A549 (cell line): ENCODE measurements around the gene LIN7A. TPM values are rescaled to one million over a fixed set of nuclear protein-coding genes. Genes with fewer than 3 reads are reported as not detected.

Experiments used
- ATAC-seq, 2 experiments: fragments of 200-7000 bp in 1 of 2; fragments of >200 bp in 1 of 2; cut with Nextera tagmentation in 1 of 2; cut with Tn5 transposase in 1 of 2; 3 replicates each; pipeline versions ENCODE4 v1.8.0 to v1.9.1; 2018 to 2020; ENCODE audit warnings: mild to moderate bottlenecking in 1 of 2, moderate library complexity in 1 of 2
- CTCF ChIA-PET: fragments of 300-600 bp; sonication (Branson Sonifier 250); formaldehyde crosslinking; extraction: SDS; loops from one replicate; lab custom pipeline; 2021; ENCODE audit warnings: antibody characterized with exemption, inconsistent platforms; lab: Yijun Ruan, JAX
- POLR2A ChIA-PET: fragments of 350-600 bp; formaldehyde crosslinking; extraction: SDS; loops from one replicate; lab custom pipeline; 2021; ENCODE audit warnings: antibody characterized with exemption, inconsistent platforms; lab: Yijun Ruan, JAX
- DNase-seq, 2 experiments: peaks; one replicate each; pipeline versions ENCODE4 v3.0.0 to v3.0.0-alpha.2; 2011 to 2016; ENCODE audit warnings: low read depth in 1 of 2, low spot score in 1 of 2
- FAIRE-seq: peaks from 2 replicates; lab custom pipeline; 2011; peaks lifted over from hg19 to GRCh38; lab: Jason Lieb, UNC
- H3K27ac ChIP-seq, 2 experiments: fragments of >200 bp; sonication (Bioruptor Twin); formaldehyde crosslinking; 3 replicates each; pipeline ENCODE4 v1.5.1; 2016 to 2017
- H3K4me1 ChIP-seq: fragments of >200 bp; sonication (Bioruptor Twin); formaldehyde crosslinking; 3 replicates; pipeline ENCODE4 v1.6.1; 2016
- H3K4me2 ChIP-seq: fragments of >200 bp; sonication (Bioruptor Twin); formaldehyde crosslinking; 3 replicates; pipeline ENCODE4 v1.6.1; 2016
- H3K4me3 ChIP-seq: fragments of >200 bp; sonication (Bioruptor Twin); formaldehyde crosslinking; 3 replicates; pipeline ENCODE4 v1.5.1; 2016
- H3K9me3 ChIP-seq: fragments of >200 bp; sonication (Bioruptor Twin); formaldehyde crosslinking; 3 replicates; pipeline ENCODE4 v1.6.1; 2016
- CBX2 ChIP-seq: fragments of 200-600 bp; sonication (generic); IDR thresholded peaks from 2 replicates; pipeline ENCODE4 v1.6.1; 2016; ENCODE audit warnings: low read depth, mild to moderate bottlenecking, borderline replicate concordance
- CHD2 ChIP-seq: fragments of 150-350 bp; IDR thresholded peaks from 2 replicates; pipeline ENCODE4 v1.6.1; 2014; ENCODE audit warnings: low read length; ENCODE audit not compliant: partially characterized antibody
- EHMT2 ChIP-seq: fragments of 200-600 bp; sonication (generic); IDR thresholded peaks from 2 replicates; pipeline ENCODE4 v1.6.1; 2016; ENCODE audit warnings: antibody characterized with exemption, low read depth, mild to moderate bottlenecking, moderate library complexity
- ESRRA ChIP-seq: fragments of 150-350 bp; IDR thresholded peaks from 2 replicates; pipeline ENCODE4 v1.6.1; 2014; ENCODE audit warnings: mild to moderate bottlenecking, low read length, borderline replicate concordance
- FOSB ChIP-seq: fragments of 250-450 bp; sonication (Bioruptor Pico); IDR thresholded peaks from 2 replicates; pipeline ENCODE4 v1.5.0; 2020; ENCODE audit warnings: mild to moderate bottlenecking, moderate library complexity
- FOXS1 ChIP-seq: fragments of 250-450 bp; sonication (Bioruptor Pico); IDR thresholded peaks from 2 replicates; pipeline ENCODE4 v1.5.0; 2020; ENCODE audit warnings: mild to moderate bottlenecking, moderate library complexity
- HMGXB4 ChIP-seq: fragments of 250-450 bp; sonication (Bioruptor Pico); IDR thresholded peaks from 2 replicates; pipeline ENCODE4 v1.5.0; 2021; ENCODE audit warnings: mild to moderate bottlenecking, moderate library complexity, borderline replicate concordance
- HOXB13 ChIP-seq: fragments of 250-450 bp; sonication (Bioruptor Pico); IDR thresholded peaks from 2 replicates; pipeline ENCODE4 v1.5.0; 2020; ENCODE audit warnings: low read depth, mild to moderate bottlenecking, moderate library complexity
- JUN ChIP-seq, 2 experiments: fragments of >200 bp; sonication (Bioruptor Twin); formaldehyde crosslinking; IDR thresholded peaks; 2 replicates in 1 of 2; 3 replicates in 1 of 2; pipeline ENCODE4 v1.6.1; 2016 to 2017
- JUNB ChIP-seq: fragments of >200 bp; sonication (Bioruptor Twin); formaldehyde crosslinking; IDR thresholded peaks from 2 replicates; pipeline ENCODE4 v1.6.1; 2016
- KDM1A ChIP-seq: fragments of 200-600 bp; sonication (generic); IDR thresholded peaks from 2 replicates; pipeline ENCODE4 v1.6.1; 2016; ENCODE audit warnings: low read depth, mild to moderate bottlenecking
- MAX ChIP-seq: IDR thresholded peaks from 2 replicates; pipeline ENCODE4 v1.6.1; 2012
- MAZ ChIP-seq: fragments of 150-350 bp; IDR thresholded peaks from 2 replicates; pipeline ENCODE4 v1.6.1; 2014; ENCODE audit warnings: antibody characterized with exemption, low read depth, low read length, borderline replicate concordance
- NFE2L2 ChIP-seq: fragments of 150-350 bp; conservative IDR thresholded peaks from 2 replicates; pipeline ENCODE4 v1.6.1; 2014; ENCODE audit warnings: low read length
- NR3C1 ChIP-seq: fragments of >200 bp; sonication (Bioruptor Twin); formaldehyde crosslinking; IDR thresholded peaks from 3 replicates; pipeline ENCODE4 v1.6.1; 2017
- PBX3 ChIP-seq: IDR thresholded peaks from 2 replicates; pipeline ENCODE4 v1.6.1; 2012
- POLR2A ChIP-seq: IDR thresholded peaks from 2 replicates; pipeline ENCODE4 v1.6.1; 2012; ENCODE audit warnings: mild to moderate bottlenecking, low read length
- RAD21 ChIP-seq, 2 experiments: fragments of >200 bp in 1 of 2; sonication (Bioruptor Twin) in 1 of 2; formaldehyde crosslinking in 1 of 2; IDR thresholded peaks in 1 of 2; conservative IDR thresholded peaks in 1 of 2; 2 replicates in 1 of 2; 3 replicates in 1 of 2; pipeline ENCODE4 v1.6.1; 2012 to 2018; ENCODE audit warnings: inconsistent platforms in 1 of 2
- RARB ChIP-seq: fragments of 250-450 bp; sonication (Bioruptor Pico); IDR thresholded peaks from 2 replicates; pipeline ENCODE4 v1.8.0; 2021; ENCODE audit warnings: mild to moderate bottlenecking, moderate library complexity
- RCOR1 ChIP-seq: fragments of 150-350 bp; IDR thresholded peaks from 2 replicates; pipeline ENCODE4 v1.6.1; 2014; ENCODE audit warnings: antibody characterized with exemption, low read length, low read depth
- REST ChIP-seq: fragments of 200-600 bp; sonication (generic); IDR thresholded peaks from 2 replicates; pipeline ENCODE4 v1.6.1; 2016; ENCODE audit warnings: antibody characterized with exemption, mild to moderate bottlenecking, moderate library complexity
- RFX5 ChIP-seq: fragments of 450-650 bp; IDR thresholded peaks from 2 replicates; pipeline ENCODE4 v1.7.1; 2014; ENCODE audit warnings: antibody characterized with exemption, mild to moderate bottlenecking, moderate library complexity
- RNF2 ChIP-seq: fragments of 200-600 bp; sonication (generic); IDR thresholded peaks from 2 replicates; pipeline ENCODE4 v1.6.1; 2016; ENCODE audit warnings: low read depth, mild to moderate bottlenecking, antibody characterized with exemption, moderate library complexity, borderline replicate concordance
- SMC3 ChIP-seq: fragments of >200 bp; sonication (Bioruptor Twin); formaldehyde crosslinking; IDR thresholded peaks from 3 replicates; pipeline ENCODE4 v1.6.1; 2018; ENCODE audit warnings: inconsistent platforms
- ZFP36 ChIP-seq: fragments of 450-650 bp; IDR thresholded peaks from 2 replicates; pipeline ENCODE4 v1.6.1; 2014; ENCODE audit warnings: borderline replicate concordance; ENCODE audit not compliant: partially characterized antibody
- ZNF302 ChIP-seq: fragments of 250-450 bp; sonication (Bioruptor Pico); IDR thresholded peaks from 2 replicates; pipeline ENCODE4 v1.9.0; 2021; ENCODE audit warnings: inconsistent platforms, mild to moderate bottlenecking, moderate library complexity
- ZSCAN20 ChIP-seq: fragments of 250-450 bp; sonication (Bioruptor Pico); IDR thresholded peaks from 2 replicates; pipeline ENCODE4 v1.8.0; 2022; ENCODE audit warnings: mild to moderate bottlenecking, moderate library complexity
- WGBS: methylation state at CpG from one replicate; pipeline ENCODE4 v1.1.6; 2017; ENCODE audit errors: missing lambda C conversion rate; 5-methylcytosine and 5-hydroxymethylcytosine counted together
- polyA plus RNA-seq, 4 experiments: library from polyadenylated mRNA; depleted of rRNA in 3 of 4; stranded (reverse); fragments of >200 nt; fragmentation: RNase III in 1 of 4; extraction: RNeasy Plus Mini Kit Qiagen cat#74134 plus additional on column Dnase treatment in 1 of 4; gene quantifications; 2 replicates in 3 of 4; 3 replicates in 1 of 4; pipeline ENCODE4 v1.2.3, GENCODE V29; 2011 to 2017
- TF ChIP-seq, protein P1 (sequence below): fragments of 450-650 bp; IDR thresholded peaks from 2 replicates; pipeline ENCODE4 v1.6.1; 2014; ENCODE audit warnings: antibody characterized with exemption

The LIN7A gene
- polyA plus RNA-seq, 2 of the 4 experiments (the other 2 are of a cell fraction) = 0.23 to 2.6 TPM

- WGBS = 24% methylated on average over 2 of the region's 2 CpGs
- Histone ChIP-seq H3K4me2 (no peak overlapping the region), H3K4me3 (no peak overlapping the region), H3K27ac (no peak overlapping the region), H3K9me3 (no peaks in the 10 kb centered on the region)
- ATAC-seq = peak in 1 of 2 experiments; percentile 47; a peak in 1 of 6 replicates
- no peak for FAIRE-seq
- POLR2A ChIA-PET = no interaction called here
- DNase-seq = no peak
- TF ChIP-seq KDM1A (no peak), HOXB13 (no peak), RCOR1 (no peak), POLR2A (no peak), FOXS1 (CRISPR knock-in tag) (no peak), ZFP36 (no peak), HMGXB4 (no peak), ZSCAN20 (CRISPR knock-in tag) (no peak), RAD21 (conservative IDR thresholded peaks at IDR 0.05 in 1 of 2, IDR thresholded peaks at IDR 0.05 in 1 of 2) (no peak), ESRRA (no peak), RNF2 (no peak), CHD2 (no peak), CBX2 (no peak), MAX (no peak), EHMT2 (no peak), RFX5 (no peak), JUN (IDR thresholded peaks at IDR 0.05) (no peak)
- TF ChIP-seq, protein P1, sequence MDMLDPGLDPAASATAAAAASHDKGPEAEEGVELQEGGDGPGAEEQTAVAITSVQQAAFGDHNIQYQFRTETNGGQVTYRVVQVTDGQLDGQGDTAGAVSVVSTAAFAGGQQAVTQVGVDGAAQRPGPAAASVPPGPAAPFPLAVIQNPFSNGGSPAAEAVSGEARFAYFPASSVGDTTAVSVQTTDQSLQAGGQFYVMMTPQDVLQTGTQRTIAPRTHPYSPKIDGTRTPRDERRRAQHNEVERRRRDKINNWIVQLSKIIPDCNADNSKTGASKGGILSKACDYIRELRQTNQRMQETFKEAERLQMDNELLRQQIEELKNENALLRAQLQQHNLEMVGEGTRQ = no peak
- TF ChIP-seq, all 56 proteins: peak for 0
- CTCF ChIA-PET = no interaction called here
- peaks cover 4% of the 10 kb centered on the region; the same call in 1 of the 3 replicates for H3K4me1 ChIP-seq
Observed at GRCh38 chr12:80925237-80925636, 12.5 kb downstream of the LIN7A start.

- POLR2A ChIA-PET = no interaction called here
- FAIRE-seq (no peak), ATAC-seq (no peak), DNase-seq (no peak)
- H3K4me1 ChIP-seq = peaks cover 4% of the 10 kb centered on the region; the same call in 1 of the 3 replicates
- no peak for TF ChIP-seq MAZ
- TF ChIP-seq FOXS1 (CRISPR knock-in tag) = no peak
- no peak for TF ChIP-seq PBX3
- TF ChIP-seq FOSB (CRISPR knock-in tag) = no peak
- CTCF ChIA-PET = no interaction called here
- H3K4me2 ChIP-seq = no peak overlapping the region
- H3K4me3 ChIP-seq = no peak overlapping the region
- no peaks in the 10 kb centered on the region for H3K9me3 ChIP-seq
- no peak overlapping the region for H3K27ac ChIP-seq
- WGBS = 55% methylated on average over 2 of the region's 2 CpGs
Observed at GRCh38 chr12:80924437-80924836, 13.3 kb downstream of the LIN7A start.

- Histone ChIP-seq H3K4me1 (no peaks in the 10 kb centered on the region), H3K4me3 (no peak overlapping the region), H3K27ac (no peak overlapping the region), H3K9me3 (no peaks in the 10 kb centered on the region), H3K4me2 (no peak overlapping the region)
- DNase-seq (no peak), ATAC-seq (no peak), FAIRE-seq (no peak)
- ChIA-PET CTCF (no interaction called here), POLR2A (no interaction called here)
- 85% methylated on average over 4 of the region's 4 CpGs for WGBS
- TF ChIP-seq RARB (CRISPR knock-in tag) (no peak), NR3C1 (no peak), REST (no peak), PBX3 (no peak), ZNF302 (CRISPR knock-in tag) (no peak), RNF2 (no peak), SMC3 (no peak), JUNB (no peak), ESRRA (no peak), NFE2L2 (no peak)
Observed at GRCh38 chr12:80920006-80920405, 17.7 kb downstream of the LIN7A start.
